ENCODE results near the gene FAM216A.
"Not testable (repeated sequence)": the region's sequence is repeated elsewhere in the genome, so short reads cannot be mapped to it uniquely, and the experiment has no call there.

FAM216A gene, protein sequence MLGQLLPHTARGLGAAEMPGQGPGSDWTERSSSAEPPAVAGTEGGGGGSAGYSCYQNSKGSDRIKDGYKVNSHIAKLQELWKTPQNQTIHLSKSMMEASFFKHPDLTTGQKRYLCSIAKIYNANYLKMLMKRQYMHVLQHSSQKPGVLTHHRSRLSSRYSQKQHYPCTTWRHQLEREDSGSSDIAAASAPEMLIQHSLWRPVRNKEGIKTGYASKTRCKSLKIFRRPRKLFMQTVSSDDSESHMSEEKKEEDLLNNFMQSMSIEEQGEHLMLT

DNA sequence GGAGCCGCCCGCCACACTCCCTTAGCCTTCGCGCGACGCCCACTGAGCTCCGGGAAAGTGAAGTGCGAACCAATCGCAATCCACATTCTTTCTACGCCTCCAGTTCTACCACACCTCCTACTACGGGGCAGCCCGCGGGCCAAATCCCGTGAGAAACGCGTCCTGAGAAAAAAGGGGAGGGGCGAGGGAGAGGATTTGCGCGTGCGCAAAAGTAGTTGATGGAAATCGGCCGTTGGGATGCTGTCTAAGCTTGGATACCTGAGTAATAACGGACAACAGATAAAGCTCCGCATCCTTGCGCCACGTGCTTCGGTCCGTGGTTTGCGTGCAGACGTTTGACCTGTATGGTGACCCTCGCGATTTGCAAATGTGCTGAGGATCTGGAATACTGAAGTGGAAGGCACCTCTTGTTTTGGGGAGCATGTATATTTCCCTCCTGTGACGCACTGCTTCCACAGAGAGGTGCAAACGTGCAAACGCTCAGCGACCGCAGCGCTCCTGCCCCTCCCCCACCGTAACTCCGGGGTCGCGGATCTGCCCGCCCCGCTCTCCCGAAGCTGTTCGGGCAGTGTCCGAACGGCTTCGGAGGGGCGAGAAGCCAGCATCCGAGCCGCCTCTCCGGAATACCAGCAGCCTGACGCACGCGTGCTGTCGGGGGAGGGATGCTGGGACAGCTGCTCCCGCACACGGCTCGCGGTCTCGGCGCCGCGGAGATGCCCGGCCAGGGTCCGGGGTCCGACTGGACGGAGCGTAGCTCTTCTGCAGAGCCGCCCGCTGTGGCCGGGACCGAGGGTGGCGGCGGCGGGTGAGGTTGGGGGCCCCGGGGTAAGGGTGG, at the start of gene FAM216A, which contains the start of gene GPN3:
Gene FAM216A, plus strand, starts transcription at position 632 of the 835 bp plus-strand sequence. Its CDS starts 31 bp downstream, at position 663.
Gene GPN3, minus strand, starts transcription at position 44 of the 835 bp plus-strand sequence. CDS start 54 bp downstream, outside the sequence.
- peak; percentile 99 for DNase-seq (ENCODE audit: low spot score)

GRCh38 chr12:110420644-110421043, 48.0 kb upstream of the FAM216A start:
- DNase-seq (ENCODE audit: low spot score) = not testable (repeated sequence)

GRCh38 chr12:110421159-110421661, 47.4 kb upstream of the FAM216A start:
- DNase-seq (ENCODE audit: low spot score) = no peak

GRCh38 chr12:110421701-110422100, 46.9 kb upstream of the FAM216A start:
- no peak for DNase-seq (ENCODE audit: low spot score)

DNA sequence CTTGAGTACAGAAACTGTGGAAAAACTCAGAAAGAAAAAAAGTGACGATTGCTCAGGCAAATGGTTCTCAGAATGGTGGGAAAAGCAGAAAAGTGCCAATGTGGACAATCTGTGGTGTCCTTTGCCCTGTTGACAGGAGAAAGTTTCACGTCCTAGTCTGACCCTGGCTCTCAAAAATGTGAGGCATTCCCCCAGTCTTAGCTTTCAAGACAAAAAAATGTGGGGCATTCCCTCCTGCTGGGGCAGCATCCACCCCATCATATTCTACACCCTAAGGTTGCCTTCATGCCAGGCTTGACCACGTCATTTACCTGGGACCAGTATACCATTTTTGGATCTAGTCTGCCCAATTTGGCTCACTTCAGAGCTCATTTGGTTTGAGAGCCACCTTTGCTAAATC, 44.4 kb upstream of the FAM216A start:
- no peak for DNase-seq (ENCODE audit: low spot score)

DNA sequence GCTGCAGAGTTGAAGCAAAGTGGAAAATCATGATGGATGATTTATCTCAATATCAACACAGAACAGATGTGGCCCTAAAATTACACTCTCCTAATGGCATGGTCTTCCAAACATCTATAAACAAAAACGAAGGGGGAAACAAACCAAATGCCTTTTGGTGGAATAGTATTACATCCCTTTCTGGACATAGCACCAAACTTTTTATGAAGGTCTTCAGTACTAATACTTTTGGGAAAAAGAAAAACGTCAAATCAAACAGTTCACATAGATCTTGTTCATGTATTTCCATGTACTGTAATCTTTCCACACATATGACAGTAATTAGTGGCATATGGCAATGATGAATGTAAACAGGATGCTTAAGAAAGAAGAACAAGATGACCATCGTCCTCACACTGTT, 42.2 kb upstream of the FAM216A start:
- DNase-seq (ENCODE audit: low spot score) = no peak

DNA sequence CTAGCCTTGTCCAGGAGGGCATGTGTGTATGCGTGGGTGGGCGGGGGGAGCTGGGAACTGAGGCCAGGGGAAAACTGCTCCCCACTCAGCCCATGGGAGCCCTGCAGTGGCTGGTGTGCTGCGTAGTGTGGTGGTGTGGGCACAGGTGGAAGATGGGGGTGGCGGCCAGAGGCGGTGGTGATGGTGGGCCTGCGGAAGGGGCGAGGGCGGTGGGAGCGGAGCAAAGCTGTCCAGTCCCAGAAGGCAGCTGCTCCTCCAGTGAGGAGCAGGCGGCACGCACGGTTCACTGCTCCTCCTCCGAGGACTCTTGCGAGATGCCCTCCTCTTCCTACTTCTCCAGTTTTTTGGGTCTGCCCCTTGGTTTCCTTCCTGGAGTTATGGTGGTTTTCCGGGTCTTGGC, 39.0 kb upstream of the FAM216A start:
- DNase-seq (ENCODE audit: low spot score) = not testable (repeated sequence)

GRCh38 chr12:110431957-110432587, 36.6 kb upstream of the FAM216A start:
- DNase-seq (ENCODE audit: low spot score) = no peak

DNA sequence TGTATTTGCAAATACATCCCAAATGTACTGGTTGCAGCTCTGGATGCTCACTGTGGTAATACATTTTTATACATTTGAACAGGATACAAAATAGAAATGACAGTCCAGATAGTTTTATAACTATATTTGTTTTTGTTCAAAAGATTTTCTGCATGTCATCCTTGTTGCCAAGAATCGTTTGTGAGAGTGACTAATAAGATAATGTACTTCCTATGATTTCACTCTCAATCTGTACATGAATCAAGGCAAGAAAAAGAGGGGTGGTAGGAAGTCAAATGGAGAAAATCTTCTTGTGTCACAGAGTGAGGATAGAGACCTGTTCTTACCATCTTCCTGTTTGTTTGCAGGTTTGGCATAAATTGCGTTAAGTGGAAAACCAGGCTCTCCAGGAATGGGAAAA, 32.4 kb upstream of the FAM216A start:
- no peak for DNase-seq (ENCODE audit: low spot score)

GRCh38 chr12:110444455-110444854, 24.2 kb upstream of the FAM216A start:
- no peak for DNase-seq (ENCODE audit: low spot score)

- peak; percentile 96 for DNase-seq (ENCODE audit: low spot score)
These were observed 18.7 kb upstream of the FAM216A start, which contains the start of gene ARPC3 for GRCh38 chr12:110449799-110450497. Gene ARPC3 (minus strand): TSS chr12:110450337. CDS start chr12:110450260, 77 bp downstream.

DNA sequence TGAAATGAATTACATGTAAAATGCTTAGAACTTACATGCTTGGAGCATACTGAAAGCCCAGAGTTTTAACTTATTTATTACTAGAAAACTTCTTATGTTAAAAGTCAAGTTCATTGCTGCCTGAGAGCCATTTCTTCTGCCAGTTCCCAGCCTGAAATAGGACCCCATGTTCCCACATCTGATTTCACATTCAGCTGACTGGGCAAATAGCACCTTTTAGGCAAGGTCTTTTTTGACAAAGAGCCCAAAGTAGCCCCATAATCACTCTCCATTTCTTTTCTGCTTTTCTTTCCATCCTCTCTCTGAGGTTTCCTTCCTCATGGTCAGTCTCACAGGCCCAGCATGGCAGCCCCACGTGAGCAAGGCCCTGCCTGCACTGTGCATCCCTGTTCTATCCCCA, 17.4 kb upstream of the FAM216A start:
- no peak for DNase-seq (ENCODE audit: low spot score)

DNA sequence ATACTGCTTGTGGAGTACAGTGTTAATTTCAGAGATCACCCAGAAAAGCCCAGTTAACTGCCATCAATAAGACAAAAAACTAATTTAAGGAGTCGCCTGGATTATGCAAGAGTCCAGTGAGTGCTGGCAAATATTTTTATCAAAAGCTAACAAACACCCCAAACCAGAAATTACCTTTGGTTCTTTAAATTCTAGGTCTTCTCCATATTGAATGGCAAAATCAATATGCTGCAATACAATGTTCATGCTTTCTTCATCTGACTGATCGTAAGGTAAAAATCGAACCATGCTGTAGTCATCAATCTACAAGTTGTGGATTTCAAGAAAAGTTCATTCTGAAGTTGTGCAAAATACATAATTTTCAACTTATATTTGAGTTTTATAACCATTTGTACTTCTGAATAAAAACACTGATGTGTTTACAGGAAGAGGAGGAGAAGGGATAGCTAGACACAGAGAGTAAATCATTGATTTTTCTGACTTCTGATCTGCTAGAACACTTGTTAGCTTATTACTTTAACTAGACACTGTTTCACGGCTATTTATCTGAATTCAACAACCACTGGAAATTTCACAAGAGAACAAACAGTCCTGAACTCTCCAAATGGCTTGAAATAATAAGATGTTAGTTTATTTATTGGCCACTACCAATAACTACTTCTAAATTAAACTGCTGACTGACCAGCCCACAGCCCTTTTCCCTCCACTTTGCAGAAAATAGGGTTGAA, 14.9 kb upstream of the FAM216A start:
- DNase-seq (ENCODE audit: low spot score) = no peak

DNA sequence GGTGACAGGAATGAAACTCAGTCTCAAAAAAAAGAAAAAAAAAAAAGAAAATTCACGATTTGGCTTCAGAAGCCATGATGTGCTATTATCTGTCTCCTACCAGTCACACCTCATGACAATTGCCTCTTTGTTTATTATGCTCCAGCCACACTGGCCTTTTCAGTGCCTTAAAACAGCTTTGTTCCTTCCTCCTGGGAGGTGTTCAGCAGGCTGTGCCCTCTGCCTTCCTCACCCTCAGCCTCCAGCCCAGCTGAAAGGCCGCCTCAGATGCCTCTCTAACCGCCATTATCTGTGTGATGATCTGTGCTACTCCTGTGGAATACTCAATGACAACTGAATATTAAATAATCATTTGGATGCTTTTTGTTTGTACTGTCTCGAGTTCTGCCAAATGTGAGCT, 9.9 kb upstream of the FAM216A start:
- no peak for DNase-seq (ENCODE audit: low spot score)

- DNase-seq (ENCODE audit: low spot score) = not testable (repeated sequence)
These were observed 7.5 kb upstream of the FAM216A start for GRCh38 chr12:110461189-110461588.

- no peak for DNase-seq (ENCODE audit: low spot score)
These were observed 3.6 kb upstream of the FAM216A start for GRCh38 chr12:110465024-110465423.

DNA sequence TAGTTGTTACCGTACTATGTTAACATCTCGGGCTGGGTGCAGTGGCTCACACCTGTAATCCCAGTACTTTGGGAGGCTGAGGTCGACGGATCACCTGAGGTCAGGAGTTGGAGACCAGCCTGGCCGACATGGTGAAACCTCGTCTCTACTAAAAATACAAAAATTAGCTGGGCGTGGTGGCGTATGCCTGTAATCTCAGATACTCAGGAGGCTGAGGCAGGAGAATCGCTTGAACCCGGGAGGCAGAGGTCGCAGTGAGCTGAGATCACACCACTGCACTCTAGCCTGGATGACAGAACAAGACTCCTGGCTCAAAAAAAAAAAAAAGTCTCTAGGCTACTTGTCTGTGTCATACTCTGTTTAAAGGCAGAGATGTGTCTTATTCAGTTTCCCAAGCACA, 2.9 kb upstream of the FAM216A start:
- not testable (repeated sequence) for DNase-seq (ENCODE audit: low spot score)

DNA sequence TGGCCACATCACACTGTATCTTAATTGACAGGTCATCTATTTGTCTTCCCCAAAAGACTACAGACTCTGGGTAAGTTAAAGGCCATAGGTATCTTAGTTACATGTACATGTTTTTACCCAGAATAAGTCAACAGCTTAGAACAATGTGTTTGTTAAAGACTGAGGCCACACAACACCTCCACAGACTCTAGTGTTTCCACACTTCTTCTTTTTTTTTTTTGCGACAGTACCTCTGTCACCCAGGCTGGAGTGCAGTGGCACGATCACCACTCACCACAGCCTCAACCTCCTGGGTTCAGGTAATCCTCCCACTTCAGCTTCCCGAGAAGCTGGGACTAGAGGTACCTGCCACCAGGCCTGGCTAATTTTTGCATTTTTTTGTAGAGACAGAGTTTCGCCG, 1.9 kb upstream of the FAM216A start:
- no peak for DNase-seq (ENCODE audit: low spot score)

GRCh38 chr12:110467847-110468213, 815 bp upstream of the FAM216A start:
- no peak for DNase-seq (ENCODE audit: low spot score)

GRCh38 chr12:110475426-110475825, 6.8 kb downstream of the FAM216A start:
- DNase-seq (ENCODE audit: low spot score) = no peak
